NT2/D1 (cell line): ENCODE data around the gene RIT2.

Experiments
- SUZ12 ChIP-seq: IDR thresholded peaks from 2 replicates; pipeline ENCODE4 v1.6.1; 2011; ENCODE audit not compliant: insufficient read length, insufficient read depth; ENCODE audit errors: extremely low read depth
- ZNF274 ChIP-seq: IDR thresholded peaks from 2 replicates; pipeline ENCODE4 v1.6.1; 2011; ENCODE audit warnings: mild to moderate bottlenecking, low read depth, low read length

DNA sequence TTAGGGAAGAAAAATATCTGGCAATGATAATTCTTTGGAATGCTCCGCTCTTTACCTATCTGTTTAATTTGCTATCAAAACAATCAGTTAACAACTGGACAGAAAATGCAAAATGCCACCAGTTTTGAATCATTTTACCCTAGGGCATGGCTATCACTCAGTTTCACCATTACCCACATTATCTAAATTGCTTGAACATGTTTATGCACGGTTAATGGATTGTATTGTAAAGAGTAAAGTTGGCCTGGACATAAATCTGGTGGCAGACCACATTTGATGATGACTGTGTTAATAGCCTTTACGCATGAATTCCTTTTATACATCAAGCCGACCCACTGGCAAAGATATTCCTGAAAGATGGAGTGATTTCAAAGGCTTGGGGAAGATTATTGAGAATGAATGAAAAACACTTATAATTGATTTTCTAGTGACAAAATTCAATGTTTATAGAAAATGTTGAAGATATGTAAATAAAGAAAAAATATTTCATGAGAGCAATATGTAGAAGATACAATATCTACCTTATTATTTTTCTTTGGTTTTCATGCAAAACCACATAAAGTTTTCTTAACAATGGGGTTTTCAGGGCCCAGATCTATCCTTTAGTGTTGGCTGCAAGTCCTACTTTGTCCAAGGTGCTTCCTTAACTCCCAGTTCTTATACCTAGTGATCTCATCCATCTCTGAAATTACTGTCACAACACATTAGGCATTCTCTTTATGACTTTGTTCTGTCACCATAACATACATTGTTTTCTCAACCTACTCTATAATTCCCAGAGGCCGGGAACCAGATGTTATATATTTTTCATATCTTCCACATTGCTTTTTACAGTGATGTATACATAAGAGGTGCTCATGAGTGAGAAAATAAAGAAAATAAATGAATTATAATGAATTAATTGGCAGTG lies 265.1 kb downstream of the RIT2 start:
- TF ChIP-seq SUZ12: no peak
- no peak for TF ChIP-seq ZNF274
